Stimulated activated CD4-positive, alpha-beta T cell treated with anti-CD3 and anti-CD28 coated beads, Interleukin-15, amount 100 ng/mL, for 48 hours (primary cell): ENCODE data around the gene ATP13A3.

Experiments used
- DNase-seq, 2 donors: peaks; one replicate each; pipeline ENCODE4 v3.0.0-alpha.2; 2020; ENCODE audit warnings: low read depth in 2 of 2

The ATP13A3 gene

DNA sequence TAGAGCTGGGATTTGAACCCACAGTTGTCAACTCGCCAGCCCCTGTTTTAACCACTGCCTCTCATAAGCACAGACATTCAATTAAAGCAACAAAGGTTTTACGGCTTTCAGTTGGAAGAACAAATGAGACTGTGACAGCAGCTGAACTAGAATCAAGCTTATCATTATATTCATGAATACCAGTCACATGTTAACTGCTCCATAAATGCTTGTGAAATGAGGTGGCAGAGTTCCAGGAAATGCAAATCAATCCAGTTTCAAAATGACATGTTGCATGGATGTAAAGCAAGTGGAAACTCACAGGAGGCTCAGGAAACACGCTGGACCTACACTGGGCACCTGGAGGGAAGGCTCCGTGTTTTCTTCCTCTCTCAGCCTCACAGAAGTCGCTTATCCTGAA lies 91.6 kb downstream of the ATP13A3 start:
- no peak for DNase-seq

DNA sequence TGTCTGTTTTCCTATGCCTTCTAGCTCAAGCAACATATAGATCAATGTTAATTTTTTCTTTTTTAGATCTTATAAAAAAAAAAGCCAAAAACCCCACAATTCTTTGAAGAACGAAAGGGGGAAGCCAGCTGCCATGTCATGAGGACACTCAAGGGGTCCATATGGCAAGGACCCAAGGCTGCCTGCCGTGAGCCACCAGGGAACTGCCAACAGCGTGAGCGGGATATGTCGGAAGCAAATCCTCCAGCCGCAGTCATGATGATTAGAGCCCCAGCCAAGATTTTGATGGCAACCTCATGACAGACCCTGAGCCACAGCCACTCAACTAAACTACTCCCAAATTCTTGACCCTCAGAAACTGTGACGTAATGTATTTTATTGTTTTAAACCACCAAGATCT lies 94.2 kb downstream of the ATP13A3 start:
- DNase-seq = no peak

DNA sequence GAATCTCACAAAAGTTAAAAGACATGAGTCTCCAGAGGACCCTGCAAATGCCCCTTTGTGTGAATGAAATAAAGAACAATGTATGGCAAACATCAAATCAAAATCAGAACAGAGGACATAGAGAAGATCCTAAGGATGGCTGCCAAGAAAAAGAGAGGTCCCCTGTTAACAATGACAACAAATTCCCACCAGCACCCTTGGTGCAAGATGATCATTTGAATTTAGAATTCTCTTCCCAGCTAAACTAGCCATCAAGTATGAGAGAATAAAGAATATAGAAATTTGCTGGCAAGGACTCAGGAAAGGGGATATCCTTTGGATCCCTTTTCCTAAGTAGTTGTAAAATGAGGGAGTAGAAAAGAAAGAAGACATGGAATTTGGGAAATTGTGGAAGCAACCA lies 96.0 kb downstream of the ATP13A3 start:
- DNase-seq = no peak

DNA sequence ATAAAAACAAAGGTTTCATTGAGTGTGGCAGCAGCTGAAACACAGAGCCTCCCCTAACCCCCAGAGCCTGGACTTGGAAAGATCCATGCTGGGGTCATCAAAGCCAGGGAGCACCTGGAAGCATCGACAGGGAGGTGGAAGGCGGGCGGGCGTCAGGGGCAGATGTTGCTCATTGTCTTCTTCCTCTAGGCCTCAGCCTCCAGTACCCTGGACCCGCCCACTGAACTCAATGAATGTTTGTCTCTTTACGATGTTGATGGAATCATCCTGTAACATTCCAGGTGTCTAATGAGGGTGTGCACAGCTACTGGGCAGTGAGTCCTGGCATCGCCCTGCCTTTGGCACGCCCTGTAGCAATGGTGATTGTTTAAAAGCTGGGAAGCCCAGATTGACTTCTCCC lies 97.5 kb downstream of the ATP13A3 start:
- DNase-seq = no peak

DNA sequence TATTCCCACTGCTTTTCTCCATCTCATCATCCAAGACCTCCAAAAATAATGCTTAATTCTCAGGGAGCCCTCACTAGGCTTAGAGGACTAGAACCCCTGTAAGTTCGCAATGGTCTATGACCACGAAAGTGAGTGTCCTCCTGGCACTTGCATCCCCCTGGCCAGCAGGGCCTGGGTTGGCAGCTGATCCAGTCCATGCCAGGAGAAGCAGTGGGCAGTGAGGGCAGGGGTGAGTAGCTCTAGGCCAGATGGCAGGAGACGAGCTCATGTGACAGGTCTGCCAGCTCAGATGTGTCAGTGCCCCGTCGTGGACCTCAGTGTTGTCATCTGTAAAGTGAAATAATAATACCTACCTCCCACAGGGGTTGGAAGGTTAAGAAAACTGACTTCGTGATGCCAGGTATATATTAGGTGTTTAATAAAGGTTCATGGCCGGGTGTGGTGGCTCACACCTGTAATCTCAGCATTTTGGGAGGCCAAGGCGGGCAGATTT lies 98.8 kb downstream of the ATP13A3 start:
- DNase-seq = no peak

DNA sequence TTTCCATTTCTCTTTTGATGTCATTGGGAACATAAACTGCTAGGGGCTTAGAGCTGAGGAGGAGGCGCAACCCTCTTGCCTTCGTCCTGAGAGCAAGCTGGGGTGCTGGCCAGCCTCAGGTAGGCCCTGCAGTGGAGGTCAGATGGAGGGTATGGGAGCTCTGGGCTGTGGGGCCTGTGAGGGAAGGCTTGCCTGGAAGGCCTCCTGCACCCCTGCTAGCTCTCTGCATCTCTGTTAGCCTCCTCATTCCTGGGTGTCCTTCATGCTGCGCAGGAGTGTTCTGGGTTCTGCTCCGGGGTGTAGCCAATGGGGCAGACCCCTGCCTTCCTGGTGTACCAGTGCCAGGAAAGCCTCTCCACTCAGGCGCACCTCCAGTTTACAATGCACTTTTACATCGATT lies 99.5 kb downstream of the ATP13A3 start:
- no peak for DNase-seq

DNA sequence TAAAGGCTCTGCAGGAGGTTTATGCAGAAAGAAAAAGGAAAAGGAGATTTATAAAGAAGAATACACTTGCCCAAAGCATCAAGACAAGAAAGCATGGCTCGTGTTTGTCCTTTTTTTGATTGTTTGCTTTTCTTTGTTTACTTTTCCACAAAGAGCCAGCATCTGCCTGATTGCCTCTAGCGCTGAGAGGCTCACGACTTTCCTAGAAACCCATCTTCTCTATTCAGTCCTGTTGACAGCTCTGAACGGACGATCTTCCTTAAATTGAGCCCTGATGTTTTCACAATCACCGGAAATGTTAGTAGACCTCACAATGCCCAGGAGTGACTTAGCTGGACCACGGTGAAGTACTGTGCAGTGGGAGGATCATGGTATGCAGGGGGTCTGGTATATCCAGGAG lies 100.2 kb downstream of the ATP13A3 start:
- DNase-seq = no peak

DNA sequence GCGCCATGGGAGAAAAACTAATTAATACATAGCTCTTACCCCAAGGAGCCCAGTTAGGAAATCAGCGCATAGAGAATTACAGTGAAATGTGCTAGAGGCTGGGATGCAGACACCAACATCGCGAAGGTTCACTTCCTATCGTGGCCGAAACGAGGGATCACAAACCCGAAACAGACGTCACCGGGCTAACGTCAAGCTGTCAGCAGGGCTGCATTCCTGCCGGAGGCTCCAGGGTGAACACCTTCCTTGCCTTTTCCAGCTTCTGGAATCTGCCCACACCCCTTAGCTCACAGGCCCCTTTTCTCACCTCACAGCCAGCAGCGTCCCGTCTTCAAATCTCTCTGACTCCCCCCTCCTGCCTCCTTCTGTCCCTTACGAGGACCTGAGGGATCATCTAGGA lies 100.7 kb downstream of the ATP13A3 start:
- no peak for DNase-seq

DNA sequence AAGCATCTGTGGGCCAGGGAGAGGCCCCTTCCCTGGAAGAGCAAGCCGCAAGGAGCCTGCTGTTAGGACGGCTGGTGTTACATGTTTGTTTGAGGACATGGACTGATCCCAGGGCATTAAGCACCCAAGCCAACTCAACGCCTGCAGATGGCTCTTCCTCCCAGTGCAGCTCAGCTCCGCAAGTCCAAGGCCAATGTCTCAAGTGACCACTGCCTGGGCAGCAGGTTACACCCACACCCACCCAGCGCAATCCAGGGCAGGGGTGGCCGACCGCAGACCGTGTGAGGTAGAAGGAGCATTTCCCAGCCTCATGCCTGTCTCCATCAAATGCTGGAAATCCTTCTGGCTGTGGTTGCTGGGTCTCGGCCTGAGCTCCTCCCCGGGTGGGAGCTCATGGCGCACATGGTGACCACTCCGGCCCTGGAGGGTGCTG lies 102.2 kb downstream of the ATP13A3 start:
- no peak for DNase-seq

DNA sequence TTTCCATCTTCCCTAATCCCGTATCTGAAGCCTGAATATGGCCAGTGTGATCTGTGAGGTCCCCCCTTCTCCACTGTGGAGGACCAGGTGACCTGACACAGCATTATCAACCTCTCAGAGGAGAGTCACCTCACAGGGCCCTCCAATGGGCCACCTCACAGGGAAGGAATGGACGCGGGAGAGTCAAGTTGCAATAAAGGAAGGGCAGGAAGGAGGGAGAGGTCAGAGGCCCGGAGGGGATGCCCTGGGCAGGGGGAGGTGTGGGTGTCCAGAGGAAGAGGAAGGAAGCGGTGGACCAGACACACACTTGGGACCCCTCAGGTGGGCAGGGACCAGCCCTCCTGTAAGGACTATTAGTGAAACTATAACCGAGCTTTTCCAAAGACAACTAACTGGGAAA lies 102.6 kb downstream of the ATP13A3 start:
- DNase-seq = no peak

DNA sequence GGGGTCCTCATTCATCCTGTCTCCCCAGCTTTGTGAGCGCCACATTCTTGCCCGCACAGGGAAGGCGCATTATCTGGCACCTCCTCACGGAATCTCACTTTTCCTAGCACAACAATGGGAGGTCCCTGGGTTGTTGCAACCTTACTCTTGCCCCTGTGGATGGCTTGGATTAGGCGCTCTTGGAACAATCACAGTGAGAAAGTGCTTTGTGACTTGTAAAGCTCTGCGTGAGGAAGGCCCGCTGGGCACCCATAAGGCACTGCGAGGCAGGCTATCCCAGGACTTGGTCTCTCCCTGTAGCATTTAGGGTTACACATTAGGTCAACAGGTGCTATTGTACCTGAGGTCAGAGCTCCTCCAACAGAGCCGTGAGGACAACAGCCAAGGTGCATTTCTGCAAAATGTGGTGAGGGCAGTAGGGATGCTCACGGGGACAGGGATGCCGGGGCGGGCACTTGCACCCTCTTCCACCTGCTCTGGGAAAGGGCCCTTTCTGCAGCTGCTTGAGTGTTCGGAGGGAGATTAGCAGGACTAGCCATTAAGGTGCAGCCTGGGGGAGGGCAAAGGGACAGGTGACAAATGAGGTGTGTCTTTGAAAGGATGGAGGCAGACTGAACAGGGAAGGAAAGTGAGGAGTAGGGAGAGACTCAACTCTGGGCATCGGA lies 103.4 kb downstream of the ATP13A3 start:
- DNase-seq = no peak

DNA sequence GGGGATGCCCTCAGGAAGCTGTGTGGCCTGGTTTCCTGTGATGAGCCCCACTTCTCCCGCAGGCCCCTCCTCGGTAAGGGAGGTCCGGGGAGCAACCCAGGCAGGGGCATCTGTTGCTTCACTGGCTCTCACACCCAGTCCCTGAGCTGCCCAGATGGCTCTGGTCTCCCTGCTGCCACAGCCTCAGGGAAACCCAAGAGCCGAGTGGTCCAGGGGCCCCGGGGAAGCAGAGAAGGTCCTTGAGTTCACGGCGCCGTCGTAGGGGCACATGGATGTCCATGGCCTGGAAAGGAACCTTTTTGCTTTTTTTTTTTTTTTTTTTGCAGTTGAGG lies 103.9 kb downstream of the ATP13A3 start:
- DNase-seq = no peak

DNA sequence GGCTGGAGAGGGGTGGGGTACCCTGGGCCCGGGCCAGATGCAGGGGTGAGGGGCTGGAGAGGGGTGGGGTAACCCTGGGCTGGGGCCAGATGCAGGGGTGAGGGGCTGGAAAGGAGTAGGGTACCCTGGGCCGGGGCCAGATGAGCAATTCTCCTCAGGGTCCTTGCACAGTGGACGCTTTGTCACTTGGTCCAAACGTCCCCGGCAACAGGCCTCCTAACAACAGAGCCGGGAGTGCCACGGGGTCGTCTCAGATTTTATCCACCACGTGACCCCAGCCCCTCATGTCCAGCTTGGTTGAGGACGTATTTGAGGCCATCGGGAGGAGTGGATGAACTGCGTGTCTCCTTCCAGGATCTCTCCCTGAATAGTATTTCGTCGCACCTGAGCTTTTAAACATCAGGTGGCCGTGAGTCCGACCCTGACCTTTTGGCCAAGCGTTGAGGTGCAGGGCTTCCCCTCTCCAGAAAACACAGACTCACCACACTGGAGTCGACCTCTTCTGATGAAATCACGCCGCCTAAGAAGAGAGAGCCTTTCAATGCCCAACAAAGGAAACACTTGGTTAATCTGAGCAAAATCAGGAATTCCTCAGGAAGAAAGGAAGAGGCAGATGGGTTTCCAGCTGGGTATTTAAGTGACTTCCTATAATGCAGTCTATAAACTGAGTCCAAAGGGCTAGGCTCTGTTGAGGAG lies 104.5 kb downstream of the ATP13A3 start:
- no peak for DNase-seq

DNA sequence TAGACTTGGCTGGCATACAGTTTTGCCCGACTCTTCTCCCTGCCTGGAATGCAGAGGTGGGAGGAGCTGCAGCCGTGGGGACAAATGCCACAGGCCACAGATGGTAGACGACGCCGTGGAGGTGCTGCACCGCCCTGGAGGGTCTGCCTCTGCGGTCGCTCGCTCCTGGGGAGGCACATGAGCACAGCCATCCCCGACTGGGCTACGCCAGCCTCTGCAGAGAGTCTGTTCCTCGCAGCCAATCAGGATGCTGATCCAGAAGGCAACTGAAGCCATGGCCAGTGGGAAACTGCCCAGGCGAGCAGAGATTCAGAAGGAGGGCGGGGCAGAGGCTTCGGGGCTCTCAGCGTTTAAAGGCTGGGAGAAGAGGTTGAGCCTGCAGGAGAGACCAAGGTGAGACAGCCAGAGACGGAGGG lies 105.3 kb downstream of the ATP13A3 start:
- DNase-seq = no peak

DNA sequence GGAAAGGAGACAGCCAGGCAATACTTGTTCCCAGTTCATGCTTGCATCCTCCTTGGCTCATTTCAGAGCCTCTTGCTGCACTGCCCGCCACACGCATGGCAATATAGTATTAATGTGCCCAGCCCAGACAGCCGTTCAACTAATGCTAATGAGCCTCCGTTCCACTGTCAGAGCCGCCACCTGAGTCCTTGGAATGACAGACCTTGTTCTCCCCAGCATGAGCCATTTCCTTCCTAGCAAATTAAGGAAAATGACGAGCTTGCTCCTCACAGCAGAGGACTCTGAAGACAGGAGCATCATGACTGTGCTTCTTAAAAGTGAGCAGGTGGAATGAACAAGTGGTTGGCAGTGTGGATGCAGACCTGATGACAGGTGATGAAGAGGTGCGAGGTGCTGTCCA lies 106.5 kb downstream of the ATP13A3 start:
- no peak for DNase-seq

DNA sequence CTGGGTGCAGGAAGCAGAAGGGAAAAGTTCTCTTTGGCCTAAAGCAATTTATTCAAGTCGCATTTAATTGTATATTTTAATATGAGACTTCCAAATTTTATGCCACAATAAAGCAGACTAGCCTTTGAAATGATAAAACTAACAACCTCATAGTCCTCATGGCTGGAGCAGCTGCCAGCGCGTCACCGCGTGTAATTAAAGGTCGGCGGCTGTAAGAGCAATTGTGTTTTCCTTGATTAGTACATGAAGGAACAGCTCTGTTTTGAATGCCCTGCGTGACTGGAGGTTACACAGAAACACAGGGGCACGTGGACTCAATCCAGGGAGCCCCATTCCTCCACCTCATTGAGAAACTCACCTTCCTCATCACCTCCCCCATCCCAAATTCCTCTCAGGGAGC lies 107.2 kb downstream of the ATP13A3 start:
- DNase-seq = no peak

DNA sequence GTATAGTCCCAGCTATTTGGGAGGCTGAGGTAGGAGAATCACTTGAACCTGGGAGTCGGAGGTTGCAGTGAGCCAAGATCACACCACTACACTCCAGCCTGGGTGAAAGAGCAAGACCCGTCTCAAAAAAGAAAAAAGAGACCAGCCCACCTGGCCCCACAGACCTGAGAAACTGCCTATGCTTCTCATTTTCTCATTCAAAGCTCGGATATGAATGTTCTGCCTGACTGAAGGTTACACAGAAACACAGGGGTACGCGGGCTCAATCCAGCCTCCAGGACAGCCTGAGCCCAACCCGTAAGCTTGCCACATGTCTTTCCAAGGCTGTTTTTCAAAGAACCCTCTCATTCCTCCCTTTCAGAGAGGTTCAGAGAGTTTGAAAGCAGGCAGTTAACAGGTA lies 107.6 kb downstream of the ATP13A3 start:
- DNase-seq = no peak

DNA sequence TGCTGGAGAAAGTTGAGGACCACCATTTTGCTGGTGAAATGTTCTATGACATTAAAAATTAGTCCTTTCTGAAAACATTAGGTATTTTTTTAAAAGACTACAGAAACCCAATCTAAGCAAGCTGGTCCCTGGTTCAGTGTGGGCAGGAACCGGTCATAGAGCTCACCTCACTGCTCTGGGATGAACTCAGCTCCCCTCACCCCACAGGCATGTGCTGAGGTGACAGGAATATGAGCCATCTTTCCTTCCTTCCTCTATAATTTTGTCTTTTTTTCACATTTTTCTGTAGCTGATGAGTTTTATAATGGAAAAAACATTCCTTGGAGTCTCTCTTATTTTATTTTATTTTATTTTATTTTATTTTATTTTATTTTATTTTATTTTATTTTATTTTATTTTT lies 109.1 kb downstream of the ATP13A3 start:
- no peak for DNase-seq

DNA sequence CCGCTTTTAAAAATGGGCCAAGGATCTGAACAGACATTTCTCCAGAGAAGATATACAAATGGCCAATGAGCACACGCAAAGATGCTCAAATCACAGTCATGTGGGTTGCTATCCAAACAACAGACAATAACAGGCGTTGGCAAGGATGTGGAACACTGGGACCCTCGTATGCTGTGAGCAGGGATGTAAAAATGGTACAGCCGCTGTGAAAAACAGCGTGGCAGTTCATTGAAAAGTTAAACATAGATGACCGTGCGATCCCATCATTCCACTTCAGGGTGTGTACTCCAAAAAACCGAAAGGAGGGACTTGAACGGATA lies 110.6 kb downstream of the ATP13A3 start:
- no peak for DNase-seq

DNA sequence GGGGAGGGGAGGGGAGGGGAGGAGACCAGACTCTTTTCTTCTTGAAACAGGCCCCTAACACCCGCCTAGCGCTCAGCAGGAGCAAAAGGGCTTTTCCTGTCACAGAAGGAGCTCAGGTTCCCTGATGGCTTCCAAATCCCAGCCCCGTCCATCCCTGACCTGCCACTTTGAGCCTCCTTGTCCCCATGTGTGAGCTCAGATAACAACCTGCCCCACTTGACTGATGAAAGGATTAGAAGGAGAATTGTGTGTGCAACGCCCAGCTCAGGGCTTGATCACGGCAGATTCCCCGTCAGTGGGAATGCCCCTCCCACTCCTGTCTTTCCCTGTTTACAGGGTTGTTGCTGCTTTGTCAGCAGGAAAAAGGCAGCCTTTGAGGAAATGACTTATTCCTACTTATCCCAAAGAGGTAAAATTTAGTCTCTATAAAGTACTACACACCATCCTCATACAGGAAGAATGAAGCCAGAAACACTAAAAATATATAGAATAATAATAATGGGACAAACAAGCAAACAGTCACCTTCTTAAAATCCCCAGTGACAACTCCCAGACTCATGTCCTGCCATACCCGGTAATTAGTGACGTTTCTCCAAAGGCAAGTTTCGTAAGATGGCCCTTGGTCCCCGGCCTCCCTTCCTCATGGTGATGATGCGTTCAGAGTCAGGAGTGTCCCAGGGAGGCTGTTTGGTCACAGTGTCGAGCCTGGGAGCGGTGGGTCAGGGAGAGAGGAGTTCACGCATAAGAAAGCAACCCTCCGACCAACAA lies 111.1 kb downstream of the ATP13A3 start:
- no peak for DNase-seq

DNA sequence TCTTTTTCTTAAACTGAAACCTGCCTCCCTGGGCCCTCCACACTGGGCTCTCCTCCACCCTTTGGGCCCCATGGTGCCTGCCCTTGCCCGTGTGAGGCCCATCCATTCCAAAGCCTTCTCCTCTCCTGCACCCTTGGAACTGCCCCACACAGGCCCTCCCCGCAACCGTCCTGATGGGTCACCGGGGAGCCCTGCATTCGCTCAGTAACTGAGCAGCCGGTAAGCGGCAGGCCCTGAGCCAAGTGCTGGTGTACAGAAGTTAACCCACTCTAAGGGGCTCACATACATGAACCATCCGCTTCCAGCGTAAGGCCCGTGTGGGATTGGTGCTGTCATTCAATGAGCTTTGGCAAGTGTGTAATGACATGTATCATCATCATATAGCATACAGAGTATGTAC lies 111.9 kb downstream of the ATP13A3 start:
- DNase-seq = no peak

DNA sequence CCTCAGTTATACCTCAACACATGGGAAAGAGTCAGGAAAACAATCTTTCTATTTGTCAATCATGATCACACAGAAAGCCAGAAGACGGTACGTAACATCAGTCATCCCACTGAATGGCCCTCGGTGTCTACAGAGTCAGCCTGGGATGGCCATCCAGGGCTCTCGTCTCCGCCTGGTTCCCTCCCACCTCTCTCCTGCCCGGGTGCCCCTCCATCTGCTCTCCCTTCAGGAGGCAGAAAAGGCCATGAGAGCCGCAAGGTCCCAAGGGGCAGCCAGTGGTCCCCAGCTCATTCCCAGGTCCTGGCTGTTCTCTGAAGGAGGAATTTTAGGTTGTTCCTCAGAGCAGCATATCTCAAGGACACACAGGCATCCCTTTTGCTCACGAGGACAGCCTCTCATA lies 112.9 kb downstream of the ATP13A3 start:
- DNase-seq = no peak

DNA sequence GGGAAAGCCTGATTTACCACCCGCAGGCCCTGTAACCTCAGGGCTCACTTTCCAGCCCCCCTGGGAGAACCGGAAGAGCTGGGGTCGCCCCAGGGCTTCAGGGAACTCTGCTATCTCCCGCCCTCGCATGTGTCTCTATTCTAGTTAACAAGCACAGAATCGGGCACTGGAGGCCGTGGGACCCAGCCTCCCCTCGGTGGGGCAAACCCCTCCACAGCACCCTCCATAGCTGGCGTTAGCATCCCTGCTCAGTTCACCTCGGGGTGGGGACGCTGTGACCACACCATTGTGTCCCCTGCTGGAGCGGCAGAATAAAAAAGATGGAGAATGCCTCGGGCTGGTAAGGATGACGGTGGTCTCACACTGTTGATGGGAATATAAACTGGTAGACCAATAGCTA lies 113.8 kb downstream of the ATP13A3 start:
- no peak for DNase-seq
